ENCODE measurements around the gene EHHADH. TPM values are rescaled to one million over a fixed set of nuclear protein-coding genes. Genes with fewer than 3 reads are reported as not detected.

EHHADH gene
- total and polyA plus RNA-seq, 9 of the 15 experiments (the other 6 are each of a cell fraction or from before 2014, with no cell fraction given), result 3.6 to 6.4 (median 5.4) TPM

- Histone ChIP-seq H3K79me2 (ENCODE audit: control insufficient read depth, insufficient read depth, low read length) (no peaks in the 10 kb centered on the region), H3K4me3 (no peak overlapping the region), H3K27me3 (ENCODE audit: control insufficient read depth in 2 of 2, insufficient read depth in 2 of 2, low read length in 2 of 2) (no peaks in the 10 kb centered on the region), H4K20me1 (replicated peaks; ENCODE audit: control insufficient read depth, insufficient read depth, low read length) (no peaks in the 10 kb centered on the region), H3K9me3 (replicated peaks; ENCODE audit: control insufficient read depth, insufficient read depth, low read depth, low read length) (no peaks in the 10 kb centered on the region), H3K9me1 (ENCODE audit: control insufficient read depth, insufficient read depth, low read length) (no peaks in the 10 kb centered on the region), H3K27ac (ENCODE audit: extremely low read depth, low read depth, low read length) (no peak overlapping the region), H3K36me3 (ENCODE audit: control insufficient read depth, insufficient read depth, low read length) (no peaks in the 10 kb centered on the region), H3K9ac (ENCODE audit: insufficient read depth in 1 of 2, low read depth in 2 of 2, low read length in 2 of 2) (no peak overlapping the region), H3K4me2 (ENCODE audit: insufficient read depth, low read length) (no peak overlapping the region), H2AFZ (ENCODE audit: low read depth, low read length) (no peak overlapping the region), H3K4me1 (replicated peaks in 1 of 2; ENCODE audit: control insufficient read depth in 2 of 2, insufficient read depth in 2 of 2, low read length in 2 of 2) (peaks cover 3 to 4% of the 10 kb centered on the region in 2 experiments; a peak in 3 of 5 replicates)
- no peak for DNase-seq (ENCODE audit: extremely low read depth in 1 of 4, low spot score in 3 of 4)
- no peak for ATAC-seq
- intact Hi-C loops (cut with micrococcal nuclease), result no loop called here
- in situ Hi-C loops (cut with MboI), result no loop called here
- CTCF ChIA-PET (ENCODE audit: low intra/inter-chr PET ratio), result no interaction called here
- FAIRE-seq, result no peak
- no TSS peak for BruUV-seq (replicated peaks)
- POLR2A ChIA-PET, result no interaction called here
- TF ChIP-seq SOX6 (IDR thresholded peaks at IDR 0.05), result no peak
- peak; percentile 89 for TF ChIP-seq ZNF24 (IDR thresholded peaks at IDR 0.05)
- no peak for TF ChIP-seq STAT5A (IDR thresholded peaks at IDR 0.05; ENCODE audit: borderline replicate concordance, low read length)
- TF ChIP-seq PML (IDR thresholded peaks at IDR 0.05; ENCODE audit: low read length), result no peak
- 56% methylated on average over 7 of the region's 9 CpGs for WGBS (ENCODE audit: insufficient coverage, low coverage, missing lambda C conversion rate)
These were observed 29.6 kb upstream of the EHHADH start for GRCh38 chr3:185283374-185283935.

DNA sequence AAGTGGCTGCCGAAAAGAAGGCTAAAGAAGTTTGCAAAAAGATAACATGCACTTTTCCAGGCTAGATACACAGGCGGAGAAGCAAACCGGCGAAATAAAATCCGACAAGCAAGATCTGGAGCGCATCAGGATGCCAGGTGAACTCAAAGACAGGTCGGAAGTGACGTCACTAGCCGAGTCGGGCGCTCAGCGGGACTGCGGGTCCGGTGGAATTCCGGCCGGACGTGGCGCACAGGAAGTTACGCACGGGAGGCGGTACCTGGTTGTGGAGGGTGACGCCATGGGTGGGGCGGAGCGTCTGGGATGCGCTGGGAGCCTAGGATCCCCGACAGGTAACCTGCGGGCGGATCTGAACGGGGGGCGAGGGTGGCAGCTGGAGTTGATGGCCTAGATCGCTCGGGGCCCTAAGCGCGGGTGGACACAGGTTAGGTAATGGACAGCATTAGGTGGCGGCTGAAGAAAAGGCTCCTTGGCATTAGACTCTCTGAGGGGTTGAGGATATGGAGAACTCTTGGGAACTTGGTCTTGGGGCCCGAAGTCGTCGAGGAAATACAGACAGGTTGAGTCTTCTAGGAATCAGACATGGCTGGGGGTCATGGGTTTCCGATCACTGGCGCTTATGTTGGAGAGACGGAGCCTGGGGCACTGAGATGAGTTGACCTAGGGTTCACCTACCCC lies 29.0 kb upstream of the EHHADH start:
- H3K4me2 ChIP-seq (ENCODE audit: insufficient read depth, low read length), result no peak overlapping the region
- FAIRE-seq (no peak), ATAC-seq (no peak), DNase-seq (ENCODE audit: extremely low read depth in 1 of 4, low spot score in 3 of 4) (no peak)
- no peaks in the 10 kb centered on the region for H3K36me3 ChIP-seq (ENCODE audit: control insufficient read depth, insufficient read depth, low read length)
- no peak overlapping the region for H2AFZ ChIP-seq (ENCODE audit: low read depth, low read length)
- ChIA-PET CTCF (ENCODE audit: low intra/inter-chr PET ratio) (no interaction called here), POLR2A (no interaction called here)
- no TSS peak for BruUV-seq (replicated peaks)
- H3K9me1 ChIP-seq (ENCODE audit: control insufficient read depth, insufficient read depth, low read length), result no peaks in the 10 kb centered on the region
- intact Hi-C loops (cut with micrococcal nuclease) (no loop called here), in situ Hi-C loops (cut with MboI) (no loop called here)
- WGBS (ENCODE audit: insufficient coverage, low coverage, missing lambda C conversion rate), result 78% methylated on average over 37 of the region's 41 CpGs
- H3K79me2 ChIP-seq (ENCODE audit: control insufficient read depth, insufficient read depth, low read length), result no peaks in the 10 kb centered on the region
- no peaks in the 10 kb centered on the region for H4K20me1 ChIP-seq (replicated peaks; ENCODE audit: control insufficient read depth, insufficient read depth, low read length)
- H3K4me3 ChIP-seq, result no peak overlapping the region
- H3K9ac ChIP-seq (ENCODE audit: insufficient read depth in 1 of 2, low read depth in 2 of 2, low read length in 2 of 2), result no peak overlapping the region
- no peaks in the 10 kb centered on the region for H3K27me3 ChIP-seq (ENCODE audit: control insufficient read depth in 2 of 2, insufficient read depth in 2 of 2, low read length in 2 of 2)
- no peak overlapping the region for H3K27ac ChIP-seq (ENCODE audit: extremely low read depth, low read depth, low read length)
- peaks cover 3 to 4% of the 10 kb centered on the region in 2 experiments; a peak in 3 of 5 replicates for H3K4me1 ChIP-seq (replicated peaks in 1 of 2; ENCODE audit: control insufficient read depth in 2 of 2, insufficient read depth in 2 of 2, low read length in 2 of 2)
- no peaks in the 10 kb centered on the region for H3K9me3 ChIP-seq (replicated peaks; ENCODE audit: control insufficient read depth, insufficient read depth, low read depth, low read length)
- TF ChIP-seq ZBTB11 (CRISPR knock-in tag; IDR thresholded peaks at IDR 0.05) (peak in 1 of 3 experiments; percentile 92; a peak in 1 of 6 replicates), ZBTB33 (CRISPR knock-in tag; IDR thresholded peaks at IDR 0.05) (peak; percentile 57; the same call in 1 of the 2 replicates), PTBP1 (IDR thresholded peaks at IDR 0.05; ENCODE audit: low read depth, low read length) (no peak), BRF1 (IDR thresholded peaks at IDR 0.05; ENCODE audit: borderline replicate concordance, extremely low read depth, insufficient read length) (no peak)
- TF ChIP-seq, protein P1, sequence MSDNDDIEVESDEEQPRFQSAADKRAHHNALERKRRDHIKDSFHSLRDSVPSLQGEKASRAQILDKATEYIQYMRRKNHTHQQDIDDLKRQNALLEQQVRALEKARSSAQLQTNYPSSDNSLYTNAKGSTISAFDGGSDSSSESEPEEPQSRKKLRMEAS (CRISPR knock-in tag; IDR thresholded peaks at IDR 0.05), result no peak

All from K562 (cell line).